GM19438 (cell line): Measurements from ENCODE around the gene MYO3B.
"Not testable (repeated sequence)": the region's sequence is repeated elsewhere in the genome, so short reads cannot be mapped to it uniquely, and the experiment has no call there.

ENCODE experiments used
- ATAC-seq: cut with Tn5 transposase; IDR thresholded peaks from one replicate; pipeline ENCODE4 v1.9.1; 2021; ENCODE audit warnings: low read depth; ENCODE audit not compliant: unreplicated experiment

MYO3B gene

DNA sequence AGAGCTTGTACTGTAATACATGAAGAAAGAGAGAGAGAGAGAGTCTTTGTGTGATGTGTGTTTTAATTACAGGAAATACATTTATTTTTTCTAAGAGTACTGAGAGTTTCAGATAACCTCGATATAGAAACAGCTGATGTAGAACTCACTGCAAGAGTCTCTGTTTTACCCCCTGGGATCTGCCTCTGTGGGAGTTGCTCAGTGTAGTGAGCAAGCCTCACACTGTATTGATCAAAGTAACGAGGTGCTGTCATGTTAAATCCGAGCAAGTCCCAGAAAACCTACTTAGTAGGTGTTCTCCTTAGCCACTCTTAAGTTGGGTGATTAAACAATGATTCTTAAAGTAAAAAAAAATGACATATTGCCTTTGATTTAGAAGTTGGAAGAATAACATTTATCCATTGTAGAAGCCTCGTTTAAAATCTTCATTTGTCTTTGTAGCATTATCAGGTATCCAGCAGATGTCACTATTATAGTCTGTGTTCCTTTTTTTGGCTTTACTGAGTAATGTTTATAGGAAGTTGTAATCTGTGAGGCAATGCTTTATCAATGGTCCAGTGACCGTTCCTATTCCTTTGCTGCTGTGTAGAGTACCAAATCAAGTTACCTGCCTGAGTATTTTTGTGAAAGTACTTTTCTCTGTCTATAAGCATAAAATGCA is 219.0 kb downstream of the MYO3B start:
- ATAC-seq: no peak

DNA sequence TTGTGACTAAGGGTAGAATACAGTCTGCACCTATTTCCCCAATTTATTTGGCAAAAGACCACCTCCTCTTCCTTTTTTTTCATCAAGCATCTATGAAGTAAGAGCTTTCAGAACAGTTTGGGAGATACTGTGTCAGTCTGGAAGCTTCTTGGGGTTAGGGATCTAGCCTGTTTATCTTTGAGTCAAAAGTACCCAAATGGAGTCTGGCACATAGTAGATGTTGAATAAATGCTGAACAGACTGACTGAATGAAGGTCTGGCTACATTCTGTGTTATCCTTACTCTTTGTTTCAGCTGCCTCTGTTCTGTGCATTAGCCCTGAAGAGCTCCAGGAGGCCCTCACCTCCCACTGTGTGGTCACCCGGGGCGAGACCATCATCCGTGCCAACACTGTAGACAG is 223.2 kb downstream of the MYO3B start:
- no peak for ATAC-seq

DNA sequence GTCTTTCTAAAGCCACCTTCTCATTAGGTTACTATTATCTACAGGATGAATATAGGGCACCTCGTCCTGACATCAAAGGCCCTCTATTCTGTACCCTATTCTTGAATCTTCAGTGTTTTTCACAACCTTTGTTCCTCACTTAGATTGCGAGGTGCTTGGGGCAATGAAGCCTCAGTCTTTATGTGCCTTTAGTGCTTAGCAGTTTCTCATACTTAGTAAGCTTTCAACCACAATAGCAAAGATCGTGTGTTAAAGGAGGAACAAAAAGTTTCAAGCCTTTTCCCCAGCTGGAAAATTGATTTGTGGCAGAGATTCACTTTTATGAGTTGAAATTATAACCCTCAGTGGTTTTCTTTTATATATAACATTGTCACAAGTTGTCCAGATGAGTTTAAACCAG is 226.9 kb downstream of the MYO3B start:
- ATAC-seq: no peak

DNA sequence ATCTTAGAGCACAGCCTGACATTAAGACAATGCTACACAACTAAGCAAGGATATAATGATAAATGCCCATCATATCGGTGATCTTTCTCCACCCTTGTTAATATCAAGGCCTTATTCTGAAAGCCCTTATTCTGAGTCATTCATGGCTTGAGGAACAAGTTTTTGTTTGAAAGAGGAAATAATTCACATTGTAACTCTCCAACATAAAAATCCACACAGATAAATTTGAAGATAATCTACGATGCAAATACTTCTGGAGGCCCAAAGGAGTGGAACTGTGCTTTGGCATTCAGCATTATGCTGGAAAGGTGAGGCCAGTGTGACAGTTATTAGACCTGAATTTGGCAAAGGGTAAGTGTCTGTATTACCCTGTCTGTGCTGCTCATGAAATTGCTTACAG is 227.4 kb downstream of the MYO3B start:
- no peak for ATAC-seq

DNA sequence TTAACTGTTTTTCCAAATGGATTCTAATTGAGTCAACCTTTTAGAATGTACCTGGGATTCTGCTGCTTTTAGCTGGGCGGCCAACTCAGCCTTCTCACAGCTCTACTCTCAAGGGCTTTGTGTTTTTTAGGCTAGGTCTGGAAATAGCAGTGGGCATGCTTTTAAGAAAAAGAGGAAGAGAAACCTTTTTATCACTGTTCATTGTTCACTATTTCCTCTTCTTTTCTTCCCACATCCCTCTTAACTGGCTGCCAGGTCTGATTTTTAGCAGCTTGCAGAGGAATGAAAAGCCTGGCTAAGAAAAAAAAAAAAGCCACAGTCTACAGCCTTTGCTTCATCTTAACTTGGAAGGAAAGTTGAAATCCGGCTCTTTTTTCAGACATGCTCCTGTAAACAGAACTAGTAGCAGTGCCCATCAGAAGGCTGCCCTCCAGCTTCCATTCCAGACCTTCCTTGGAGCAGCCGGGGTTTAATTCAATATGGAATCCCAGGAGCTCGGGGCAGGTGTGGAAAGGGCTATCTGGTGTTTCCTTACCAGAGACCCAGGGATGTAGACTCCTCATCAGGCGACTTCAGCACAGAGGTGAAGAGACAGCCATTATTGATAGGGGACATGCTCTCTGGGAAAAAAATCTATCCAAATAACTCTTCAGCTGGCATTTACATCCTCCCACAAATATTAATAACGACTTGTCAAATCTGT is 230.7 kb downstream of the MYO3B start:
- no peak for ATAC-seq

DNA sequence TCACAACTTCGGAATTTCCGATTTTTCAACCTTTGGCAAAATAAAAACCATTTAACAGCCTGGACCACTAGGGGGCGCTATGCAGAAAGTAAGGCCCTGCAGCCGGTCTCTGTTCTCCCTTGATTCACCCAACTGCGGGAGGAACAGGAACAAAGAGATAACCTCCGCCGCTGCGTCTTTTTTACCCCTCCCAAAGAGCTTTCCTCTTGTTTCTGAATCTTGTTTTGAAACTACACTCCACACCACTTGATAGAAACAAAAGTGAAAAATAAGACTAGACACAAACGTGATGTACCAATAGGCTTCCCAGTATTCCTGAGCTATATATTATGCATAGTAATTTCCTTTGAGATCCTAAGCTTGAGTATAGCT is 231.2 kb downstream of the MYO3B start:
- no peak for ATAC-seq

DNA sequence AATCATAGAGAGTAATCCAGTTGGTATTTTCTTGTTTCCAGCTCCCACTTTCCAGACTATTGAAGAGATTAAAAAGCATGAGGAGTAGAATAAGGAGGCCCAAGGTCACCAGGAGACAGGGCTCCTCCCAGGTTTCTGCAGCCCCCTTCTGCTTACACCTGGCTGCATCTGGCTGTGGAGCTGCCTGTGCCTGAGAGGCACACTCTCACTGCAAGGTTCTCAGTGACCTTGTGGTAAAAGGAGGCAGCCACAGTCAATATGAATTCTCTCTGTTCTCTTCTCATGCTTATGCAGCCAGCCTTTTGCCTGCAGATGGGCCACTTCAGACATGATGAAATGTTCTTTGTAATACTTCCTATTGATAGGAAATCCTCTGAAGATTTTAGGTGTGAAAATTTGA is 233.7 kb downstream of the MYO3B start:
- ATAC-seq: no peak

DNA sequence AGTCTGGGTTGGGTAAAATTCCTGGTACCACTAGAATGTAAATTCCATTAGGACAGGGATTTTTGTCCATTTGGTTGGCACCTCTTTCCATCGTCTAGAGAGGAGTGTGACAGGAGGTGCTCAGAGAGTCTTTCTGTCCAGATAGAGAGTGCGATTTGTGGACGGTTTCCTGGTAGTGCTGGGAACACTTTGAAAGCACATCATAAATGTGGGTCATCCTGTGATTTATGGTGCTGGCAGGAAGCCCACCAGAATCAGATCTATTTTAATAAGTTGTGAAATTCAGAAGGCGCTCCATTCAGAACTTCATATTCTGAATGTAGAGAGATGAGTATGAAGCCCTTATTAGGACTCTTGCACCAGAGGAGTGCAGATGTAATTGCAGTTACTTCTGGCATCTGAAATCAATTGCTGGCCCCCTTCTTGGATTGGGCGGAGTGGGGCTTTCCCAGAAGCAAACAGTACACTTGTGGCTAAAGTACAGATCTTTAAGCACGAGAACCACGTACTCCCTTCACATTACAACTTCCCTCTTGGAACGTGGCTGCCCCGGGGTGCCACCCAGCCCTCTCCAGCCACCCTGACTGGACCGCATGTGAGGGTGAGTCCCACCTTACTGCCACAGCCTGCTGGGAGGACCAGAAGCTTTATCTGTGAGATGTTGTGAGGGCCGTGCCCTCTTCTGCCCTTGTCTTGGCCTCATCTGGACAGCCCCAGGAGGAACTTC is 243.2 kb downstream of the MYO3B start:
- ATAC-seq: no peak

DNA sequence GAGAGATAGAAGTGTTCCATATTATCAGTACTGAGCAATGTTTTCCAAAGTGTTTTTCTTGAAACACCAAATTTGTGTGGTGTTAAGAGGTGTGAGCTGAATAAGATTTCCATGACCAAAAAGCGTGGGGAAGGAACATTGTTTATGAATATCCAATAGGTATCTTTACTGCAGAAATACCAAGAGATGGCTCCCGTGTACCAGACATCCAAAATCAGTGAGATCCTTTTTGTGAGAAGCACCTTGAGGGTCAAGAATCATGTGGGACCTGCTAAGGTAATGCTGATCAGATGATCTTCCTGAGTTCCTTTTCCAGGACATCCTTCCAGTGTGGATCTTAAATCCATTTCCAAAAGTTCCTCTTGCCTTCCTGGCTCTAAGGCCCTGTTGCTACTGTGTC is 246.0 kb downstream of the MYO3B start:
- no peak for ATAC-seq

DNA sequence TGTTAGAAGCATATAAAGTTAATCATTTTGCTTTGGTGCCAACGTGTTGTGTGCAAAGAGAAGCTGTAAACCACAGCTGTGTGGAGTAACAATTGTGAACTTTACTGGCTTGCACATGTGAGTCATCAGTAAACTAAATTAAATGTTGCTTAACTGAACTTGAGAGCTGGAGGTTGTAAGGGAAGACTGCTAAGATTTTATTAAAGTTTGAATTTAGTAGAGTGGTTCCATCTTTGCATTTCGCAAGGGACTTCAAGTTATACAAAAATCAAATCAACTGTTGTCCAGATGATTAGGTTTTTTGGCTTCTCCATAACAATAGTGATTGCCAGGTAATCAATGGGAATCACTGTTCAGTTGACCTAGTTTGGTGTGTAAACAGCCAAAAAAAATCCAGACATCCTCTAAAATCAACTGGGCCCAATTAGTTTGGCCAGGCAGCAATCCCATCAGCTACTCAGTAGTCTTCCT is 247.4 kb downstream of the MYO3B start:
- ATAC-seq: no peak

DNA sequence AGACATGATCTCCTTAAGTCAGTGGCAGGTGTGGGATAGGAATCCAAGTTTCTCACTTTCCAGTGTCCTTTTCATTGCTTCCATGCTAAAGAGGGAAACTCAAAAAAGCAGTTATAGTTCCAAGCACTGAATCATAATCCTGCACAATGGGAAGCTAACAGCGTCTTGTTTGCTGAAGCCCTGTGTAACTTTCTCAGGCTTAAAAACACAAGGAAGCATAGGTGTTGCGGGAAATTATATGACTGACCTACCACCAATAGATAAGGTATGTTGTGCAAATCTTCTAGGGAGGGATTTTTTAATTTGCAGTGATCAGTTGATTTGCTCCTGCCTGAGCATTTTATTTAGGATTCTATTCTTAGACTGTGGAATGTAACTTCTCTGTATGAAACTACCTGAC is 250.9 kb downstream of the MYO3B start:
- no peak for ATAC-seq

DNA sequence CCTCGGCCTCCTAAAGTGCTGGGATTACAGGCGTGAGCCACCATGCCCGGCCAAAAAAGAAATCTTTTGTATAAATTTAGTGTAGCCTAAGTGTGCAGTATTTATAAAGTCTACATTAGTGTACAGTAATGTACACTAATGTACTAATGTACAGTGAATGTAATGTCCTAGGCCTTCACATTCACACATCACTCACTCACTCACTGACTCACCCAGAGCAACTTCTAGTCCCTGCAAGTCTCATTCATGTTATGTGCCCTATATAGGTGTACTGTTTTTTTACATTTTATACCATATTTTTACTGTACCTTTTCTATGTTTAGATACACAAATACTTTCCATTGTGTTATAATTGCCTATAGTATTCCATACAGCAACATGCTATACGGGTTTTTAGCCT is 254.9 kb downstream of the MYO3B start:
- ATAC-seq: no peak

DNA sequence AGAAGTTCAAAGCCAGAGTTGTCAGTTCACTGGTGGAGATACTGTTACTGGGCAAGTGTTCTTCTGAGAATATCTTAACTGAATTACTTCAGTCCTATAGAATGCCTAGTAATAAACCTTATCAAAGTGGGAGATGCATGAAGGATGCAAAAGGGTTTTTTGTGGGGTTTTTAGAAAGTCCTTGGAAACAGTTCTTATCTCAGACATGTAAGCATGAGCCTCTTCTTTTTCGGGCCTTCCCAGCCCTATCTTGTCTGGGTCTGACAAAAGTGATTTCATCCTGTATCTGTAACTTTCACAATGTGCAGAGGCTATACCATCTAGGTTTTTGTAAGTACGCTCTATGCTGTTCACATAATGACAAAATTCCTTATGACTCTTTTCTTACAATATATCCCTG is 255.5 kb downstream of the MYO3B start:
- ATAC-seq: no peak

DNA sequence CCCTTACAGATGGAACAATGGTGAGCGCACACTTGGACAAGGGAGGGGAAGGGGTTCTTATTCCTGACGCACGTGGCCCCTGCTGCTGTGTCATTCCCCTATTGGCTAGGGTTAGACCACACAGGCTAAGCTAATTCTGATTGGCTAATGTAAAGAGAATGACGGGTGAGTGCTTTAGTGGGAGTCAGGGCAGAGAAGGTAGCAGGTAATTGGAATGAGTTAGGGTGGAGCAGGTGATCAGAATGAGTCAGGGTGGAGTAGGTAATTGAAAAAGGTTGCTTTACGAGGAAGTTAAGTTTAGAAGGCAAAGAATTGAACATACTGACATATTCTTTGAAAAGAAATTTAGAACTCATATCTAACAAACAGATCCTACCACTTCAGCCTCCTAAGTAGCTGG is 256.4 kb downstream of the MYO3B start:
- ATAC-seq: not testable (repeated sequence)

DNA sequence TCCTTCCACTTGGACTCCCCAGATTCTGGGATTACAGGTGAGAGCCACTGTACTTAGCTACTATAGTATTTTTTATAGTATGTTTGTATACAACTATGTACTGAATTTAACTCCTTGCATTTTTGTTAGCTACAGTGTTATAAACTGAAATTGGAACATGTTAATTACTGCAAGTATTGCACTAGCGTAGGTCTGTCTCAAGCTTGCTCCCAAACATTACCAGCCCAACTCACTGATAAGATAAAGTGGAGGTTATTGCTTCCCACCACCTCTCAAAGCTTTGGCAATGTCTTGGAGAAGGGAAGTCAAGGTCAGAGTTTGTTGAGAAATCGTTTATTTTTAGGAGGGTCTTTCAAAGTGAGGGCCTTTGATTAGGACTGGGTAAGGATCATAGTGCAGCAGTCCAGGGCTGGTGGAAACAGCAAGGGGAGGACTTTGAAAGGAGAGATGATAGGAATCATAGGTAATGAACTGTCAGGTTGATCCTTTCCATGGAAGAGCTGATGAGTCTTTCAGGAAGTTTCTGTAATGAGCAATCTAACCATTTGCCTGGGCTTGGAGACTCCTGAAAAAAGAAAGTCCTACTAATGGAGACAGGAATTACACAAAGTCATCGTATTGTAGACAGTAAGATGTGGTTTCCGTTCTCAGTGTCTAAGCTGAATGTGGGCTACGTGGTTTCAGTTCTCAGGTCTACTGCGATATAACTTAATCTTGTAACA is 257.1 kb downstream of the MYO3B start:
- ATAC-seq: peak; percentile 93

DNA sequence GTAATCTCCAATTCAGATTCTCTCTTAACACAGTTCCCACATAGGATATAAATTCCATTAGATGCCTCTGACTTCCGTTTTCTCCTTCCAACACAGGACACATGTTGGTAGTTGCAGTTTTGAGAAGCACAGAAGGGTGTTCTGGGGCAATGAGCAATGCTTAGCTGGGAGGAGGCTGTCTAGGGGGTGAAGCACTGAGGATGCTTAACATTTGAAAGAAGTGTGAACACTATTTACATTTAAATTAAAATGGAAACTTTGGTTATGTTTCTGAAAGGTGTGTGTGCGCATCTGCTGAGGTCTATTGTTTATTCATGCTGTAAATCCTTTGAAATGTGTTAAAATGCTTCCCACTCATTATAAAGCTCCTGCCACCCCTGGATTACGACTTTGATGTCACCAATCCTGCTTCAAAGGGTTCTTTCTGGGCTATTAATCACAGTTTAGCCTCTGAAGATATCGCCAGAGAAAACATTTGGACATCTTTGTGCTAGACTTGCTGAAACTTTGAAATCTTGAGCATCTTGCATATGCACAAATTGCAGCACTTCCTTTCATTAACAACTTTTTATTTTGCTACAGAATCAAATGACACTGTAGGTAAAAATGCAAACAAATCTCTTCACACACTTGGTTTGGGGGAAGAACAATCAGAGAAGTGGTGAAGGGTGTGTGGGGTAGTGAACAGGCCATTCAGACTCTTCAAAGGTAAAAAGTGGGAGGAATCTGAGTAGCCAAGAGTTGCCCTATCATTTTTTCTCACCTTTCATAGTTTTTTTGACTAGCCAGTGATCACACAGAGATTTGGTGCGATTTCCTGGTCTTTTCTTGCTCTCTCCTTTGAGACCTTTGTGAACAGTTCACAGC is 258.4 kb downstream of the MYO3B start:
- no peak for ATAC-seq

DNA sequence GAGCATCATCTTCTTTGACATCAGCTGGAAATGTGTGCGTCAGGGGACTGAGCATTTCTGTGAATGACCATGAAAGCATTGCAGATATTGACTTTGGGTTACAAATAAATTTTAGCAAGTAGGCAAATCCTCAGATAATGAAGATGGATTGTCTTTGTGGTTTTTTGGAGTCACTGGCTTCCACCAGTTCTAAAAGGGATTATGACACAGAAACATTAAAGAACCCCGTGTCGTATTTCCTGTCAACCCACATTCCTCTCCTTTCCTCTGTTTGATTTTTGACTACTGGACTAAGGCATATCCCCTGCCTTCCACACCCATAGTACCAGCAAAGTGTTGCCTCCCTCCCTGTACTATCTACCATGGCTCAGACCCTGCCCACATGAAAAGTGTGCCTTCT is 268.1 kb downstream of the MYO3B start:
- ATAC-seq: no peak

DNA sequence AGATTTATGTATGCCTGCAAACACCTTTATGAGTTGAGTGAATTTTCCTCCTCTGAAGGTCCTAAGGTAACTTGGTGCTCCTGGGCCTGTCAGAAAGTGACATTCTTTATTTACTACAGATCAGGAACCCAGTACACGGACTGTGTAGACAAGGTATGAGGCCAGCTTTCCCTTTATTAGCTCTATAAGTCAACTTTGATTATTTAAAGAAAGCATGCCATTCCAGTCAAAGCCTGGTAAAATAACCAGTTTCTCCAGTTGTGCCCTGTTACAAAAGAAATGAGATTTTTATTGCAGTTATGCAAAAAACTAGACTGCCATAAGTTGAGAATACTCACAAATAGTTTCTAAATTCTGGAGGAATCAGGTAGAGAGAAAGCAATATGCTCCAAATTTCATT is 271.1 kb downstream of the MYO3B start:
- ATAC-seq: no peak

DNA sequence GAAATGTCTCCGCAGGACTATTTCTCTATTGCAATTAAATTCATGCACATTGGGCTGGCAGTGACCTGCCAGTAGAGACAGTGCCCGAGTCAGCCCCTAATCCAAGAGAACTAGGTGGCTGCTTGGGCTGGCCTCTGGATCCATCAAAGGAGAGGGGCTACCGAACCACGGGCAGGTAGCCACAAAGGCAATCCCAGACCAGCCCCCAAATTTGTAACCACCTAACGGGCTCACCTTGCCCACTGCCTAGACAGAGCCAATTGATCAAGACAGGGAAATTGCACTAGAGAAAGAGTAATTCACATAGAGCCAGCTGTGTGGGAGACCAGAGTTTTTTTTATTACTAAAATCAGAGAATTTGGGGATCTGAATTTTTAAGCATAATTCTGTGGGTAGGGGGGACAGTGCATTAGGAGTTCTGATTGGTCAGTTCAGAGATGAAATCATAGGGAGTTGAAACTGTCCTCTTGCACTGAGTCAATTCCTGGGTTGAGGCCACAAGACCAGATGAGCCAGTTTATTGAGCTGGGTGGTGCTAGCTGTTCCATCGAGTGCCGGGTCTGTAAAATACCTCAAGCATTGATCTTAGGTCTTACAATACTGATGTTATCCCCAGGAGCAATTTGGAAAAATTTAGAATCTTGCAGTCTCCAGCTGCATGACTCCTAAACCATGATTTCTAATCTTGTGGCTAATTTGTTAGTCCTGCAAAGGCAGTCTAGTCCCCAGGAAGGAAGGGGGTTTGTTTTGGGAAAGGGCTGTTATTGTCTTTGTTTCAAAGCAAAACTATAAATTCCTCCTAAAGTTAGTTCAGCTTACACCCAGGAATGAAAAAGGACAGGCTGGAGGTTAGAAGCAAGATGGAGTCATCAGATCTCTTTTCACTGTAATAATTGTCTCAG is 276.8 kb downstream of the MYO3B start:
- no peak for ATAC-seq
